Activated CD4-positive, alpha-beta memory T cell treated with anti-CD3 and anti-CD28 coated beads for 36 hours (primary cell): ENCODE results near the gene YTHDC1. TPM values are rescaled to one million over a fixed set of nuclear protein-coding genes. Genes with fewer than 3 reads are reported as not detected.
A peak's percentile ranks its signal among the peaks of the same experiment; 100 is the strongest.

Source experiments
- CTCF ChIA-PET: fragments of 350-600 bp; sonication (Branson Sonifier 250); formaldehyde crosslinking; loops from one replicate; lab custom pipeline; 2021; ENCODE audit warnings: antibody characterized with exemption, inconsistent platforms; lab: Charles Lee
- POLR2A ChIA-PET: fragments of 350-600 bp; sonication (Branson Sonifier 250); formaldehyde crosslinking; loops from one replicate; lab custom pipeline; 2021; ENCODE audit warnings: antibody characterized with exemption; lab: Charles Lee
- DNase-seq: peaks from one replicate; pipeline ENCODE4 v3.0.0-alpha.2; 2020
- H3K27ac Mint-ChIP-seq: one replicate; pipeline ENCODE4 v1.8.0; 2021; ENCODE audit warnings: mixed read lengths
- H3K27me3 Mint-ChIP-seq: one replicate; pipeline ENCODE4 v1.8.0; 2021; ENCODE audit warnings: mixed read lengths
- H3K36me3 Mint-ChIP-seq: one replicate; pipeline ENCODE4 v1.8.0; 2021; ENCODE audit warnings: mixed read lengths
- H3K4me1 Mint-ChIP-seq: one replicate; pipeline ENCODE4 v1.8.0; 2021; ENCODE audit warnings: low read depth, mixed read lengths
- H3K4me3 Mint-ChIP-seq: one replicate; pipeline ENCODE4 v1.8.0; 2021; ENCODE audit warnings: mild to moderate bottlenecking, mixed read lengths
- H3K9me3 Mint-ChIP-seq: one replicate; pipeline ENCODE4 v1.8.0; 2021; ENCODE audit warnings: mixed read lengths
- intact Hi-C: fragments of 100-400 bp; cut with micrococcal nuclease; formaldehyde crosslinking; loops from one replicate; pipeline ENCODE4 v1.15.1; 2023
- total RNA-seq, 2 experiments: library from RNA; stranded (reverse); gene quantifications; one replicate each; pipeline ENCODE4 v1.2.3, GENCODE V29; 2021

The YTHDC1 gene
- total RNA-seq, 2 experiments from 2014 or later = 66.8 to 68.5 TPM

- H3K9me3 Mint-ChIP-seq = no peaks in the 10 kb centered on the region
- CTCF ChIA-PET = interaction anchor here (2.0 to 3.2 kb wide), 2 partner anchors 52 kb away, joined by 5 to 11 read pairs; no protein-coding TSS in a partner anchor
- no peak for DNase-seq
- H3K27ac Mint-ChIP-seq = no peak overlapping the region
- H3K4me3 Mint-ChIP-seq = no peak overlapping the region
- no peaks in the 10 kb centered on the region for H3K27me3 Mint-ChIP-seq
- intact Hi-C loops = loop anchor here (10.0 kb wide), 1 partner anchor 60 kb away; no protein-coding TSS in a partner anchor
- peaks cover 29% of the 10 kb centered on the region for H3K36me3 Mint-ChIP-seq
- H3K4me1 Mint-ChIP-seq = no peaks in the 10 kb centered on the region
- POLR2A ChIA-PET = no interaction called here
Observed at GRCh38 chr4:68324519-68325262, 25.2 kb downstream of the YTHDC1 start.

DNA sequence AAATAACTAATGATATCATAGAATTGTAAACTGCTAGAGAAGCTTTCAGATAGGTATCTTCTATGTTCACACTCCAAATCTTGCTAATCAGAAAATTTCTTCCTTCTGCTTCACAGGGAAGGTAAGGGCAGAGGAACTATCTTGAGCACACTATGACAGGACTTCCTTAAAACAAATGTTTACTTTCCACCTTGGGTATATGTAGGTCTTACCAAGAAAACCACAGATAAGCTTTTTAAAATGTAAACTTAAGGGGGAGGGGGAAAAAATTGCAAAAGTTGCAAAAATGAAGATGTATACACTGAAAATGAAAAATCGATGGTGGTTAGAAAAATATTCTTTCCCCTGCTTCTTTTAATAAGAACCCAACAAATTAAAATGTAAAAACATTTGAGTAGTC, 30.9 kb downstream of the YTHDC1 start:
- ChIA-PET CTCF (no interaction called here), POLR2A (no interaction called here)
- no peak for DNase-seq
- Mint-ChIP-seq H3K27me3 (no peaks in the 10 kb centered on the region), H3K4me1 (no peaks in the 10 kb centered on the region), H3K4me3 (no peak overlapping the region), H3K27ac (no peak overlapping the region), H3K9me3 (no peaks in the 10 kb centered on the region), H3K36me3 (peaks cover 41% of the 10 kb centered on the region)
- intact Hi-C loops = no loop called here

- ChIA-PET POLR2A (no interaction called here), CTCF (no interaction called here)
- intact Hi-C loops = no loop called here
- no peaks in the 10 kb centered on the region for H3K4me1 Mint-ChIP-seq
- no peak for DNase-seq
- no peak overlapping the region for H3K27ac Mint-ChIP-seq
- no peaks in the 10 kb centered on the region for H3K27me3 Mint-ChIP-seq
- peaks cover 48% of the 10 kb centered on the region for H3K36me3 Mint-ChIP-seq
- no peak overlapping the region for H3K4me3 Mint-ChIP-seq
- H3K9me3 Mint-ChIP-seq = no peaks in the 10 kb centered on the region
Observed at GRCh38 chr4:68316193-68316969, 33.5 kb downstream of the YTHDC1 start.

GRCh38 chr4:68310651-68311247, 39.1 kb downstream of the YTHDC1 start:
- CTCF ChIA-PET = no interaction called here
- no peaks in the 10 kb centered on the region for H3K9me3 Mint-ChIP-seq
- intact Hi-C loops = no loop called here
- peaks cover 29% of the 10 kb centered on the region for H3K36me3 Mint-ChIP-seq
- H3K4me1 Mint-ChIP-seq = no peaks in the 10 kb centered on the region
- no peaks in the 10 kb centered on the region for H3K27me3 Mint-ChIP-seq
- POLR2A ChIA-PET = no interaction called here
- no peak overlapping the region for H3K27ac Mint-ChIP-seq
- DNase-seq = no peak
- H3K4me3 Mint-ChIP-seq = no peak overlapping the region

DNA sequence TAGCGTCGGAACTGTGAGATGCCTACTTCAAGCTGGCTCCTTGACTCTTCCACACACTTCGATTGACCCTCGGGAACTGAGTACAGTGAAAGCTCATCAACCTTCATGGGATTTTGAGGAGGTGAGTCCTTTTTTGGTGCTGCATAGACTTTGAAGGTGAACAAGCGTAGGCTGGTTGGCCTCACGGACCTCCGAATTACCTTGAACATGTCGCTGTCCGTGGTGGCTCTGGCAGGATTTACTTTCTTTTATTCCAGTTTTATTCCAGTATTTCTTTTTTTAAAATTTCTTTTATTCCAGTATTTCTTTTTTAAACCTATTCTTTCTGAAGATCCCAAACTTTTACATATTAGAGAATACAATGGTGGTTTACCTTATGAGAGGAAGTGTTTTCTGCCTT, 45.2 kb downstream of the YTHDC1 start:
- intact Hi-C loops = no loop called here
- Mint-ChIP-seq H3K27ac (no peak overlapping the region), H3K36me3 (no peaks in the 10 kb centered on the region), H3K27me3 (no peaks in the 10 kb centered on the region), H3K4me1 (no peaks in the 10 kb centered on the region), H3K9me3 (no peaks in the 10 kb centered on the region), H3K4me3 (no peak overlapping the region)
- DNase-seq = no peak
- ChIA-PET CTCF (interaction anchor here (0.9 to 1.8 kb wide), 2 partner anchors 31 to 33 kb away, joined by 3 to 7 read pairs; no protein-coding TSS in a partner anchor), POLR2A (no interaction called here)

DNA sequence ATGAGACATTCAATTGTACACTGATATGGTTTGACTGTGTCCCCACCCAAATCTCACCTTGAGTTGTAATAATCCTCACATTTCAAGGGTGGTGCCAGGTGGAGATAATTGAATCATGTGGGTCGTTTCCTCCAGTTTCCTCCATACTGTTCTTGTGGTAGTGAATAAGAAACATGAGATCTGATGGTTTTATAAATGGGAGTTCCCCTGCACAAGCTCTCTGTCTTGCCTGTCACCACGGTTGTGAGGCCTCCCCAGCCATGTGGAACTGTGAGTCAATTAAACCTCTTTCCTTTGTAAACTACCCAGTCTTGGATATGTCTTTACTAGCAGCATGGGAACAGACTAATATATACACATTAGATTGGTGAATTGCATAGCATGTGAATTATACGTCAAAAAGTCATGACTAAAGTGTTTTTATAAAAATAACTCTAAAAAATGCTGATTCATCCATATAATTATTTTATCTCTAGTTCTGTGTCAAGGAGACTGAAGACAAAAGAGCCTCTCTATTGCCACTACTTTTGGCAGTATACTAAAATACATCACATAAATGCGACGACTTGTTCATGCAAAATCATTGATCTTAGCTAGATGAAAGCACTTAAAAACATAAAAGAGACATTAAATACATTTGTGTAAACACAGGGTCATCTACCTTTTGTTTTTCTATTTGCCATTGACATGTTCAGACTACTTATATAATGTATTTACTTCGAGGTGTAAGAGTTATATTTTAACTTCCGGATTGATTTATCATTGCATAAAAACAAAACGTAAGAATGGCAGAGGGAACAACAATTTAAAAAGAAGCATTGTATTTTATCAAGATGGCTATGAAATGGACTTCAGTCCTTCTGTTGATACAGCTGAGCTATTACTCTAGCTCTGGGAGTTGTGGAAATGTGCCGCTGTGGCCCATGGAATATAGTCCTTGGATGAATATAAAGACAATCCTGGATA, 50.1 kb downstream of the YTHDC1 start:
- H3K9me3 Mint-ChIP-seq = peaks cover 4% of the 10 kb centered on the region
- no peaks in the 10 kb centered on the region for H3K36me3 Mint-ChIP-seq
- ChIA-PET POLR2A (no interaction called here), CTCF (interaction anchor here (1.3 kb wide), 1 partner anchor 76 kb away, joined by 3 read pairs; no protein-coding TSS in a partner anchor)
- no peaks in the 10 kb centered on the region for H3K27me3 Mint-ChIP-seq
- intact Hi-C loops = no loop called here
- H3K4me1 Mint-ChIP-seq = no peaks in the 10 kb centered on the region
- peak; percentile 24 for DNase-seq
- no peak overlapping the region for H3K4me3 Mint-ChIP-seq
- no peak overlapping the region for H3K27ac Mint-ChIP-seq

GRCh38 chr4:68297137-68297536, 52.8 kb downstream of the YTHDC1 start:
- no peak for DNase-seq
- intact Hi-C loops = no loop called here
- no peaks in the 10 kb centered on the region for H3K27me3 Mint-ChIP-seq
- H3K4me1 Mint-ChIP-seq = no peaks in the 10 kb centered on the region
- H3K4me3 Mint-ChIP-seq = no peak overlapping the region
- no peak overlapping the region for H3K27ac Mint-ChIP-seq
- no peaks in the 10 kb centered on the region for H3K36me3 Mint-ChIP-seq
- peaks cover 4% of the 10 kb centered on the region for H3K9me3 Mint-ChIP-seq
- POLR2A ChIA-PET = no interaction called here
- CTCF ChIA-PET = no interaction called here

DNA sequence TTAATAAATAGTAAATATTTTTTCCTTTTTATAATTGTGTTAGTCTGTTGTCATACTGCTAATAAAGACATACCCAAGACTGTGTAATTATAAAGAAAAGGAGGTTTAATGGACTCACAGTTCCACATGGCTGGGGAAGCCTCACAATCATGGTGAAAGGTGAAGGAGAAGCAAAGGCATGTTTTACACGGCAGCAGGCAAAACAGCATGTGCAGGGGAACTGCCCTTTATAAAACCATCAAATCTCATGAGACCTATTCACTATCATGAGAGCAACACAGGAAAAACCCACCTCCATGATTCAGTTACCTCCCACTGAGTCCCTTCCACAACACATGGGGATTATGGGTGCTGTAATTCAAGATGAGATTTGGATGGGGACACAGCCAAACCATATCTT, 58.6 kb downstream of the YTHDC1 start:
- H3K4me1 Mint-ChIP-seq = no peaks in the 10 kb centered on the region
- DNase-seq = no peak
- H3K4me3 Mint-ChIP-seq = no peak overlapping the region
- H3K27ac Mint-ChIP-seq = no peak overlapping the region
- POLR2A ChIA-PET = no interaction called here
- peaks cover 3% of the 10 kb centered on the region for H3K27me3 Mint-ChIP-seq
- H3K9me3 Mint-ChIP-seq = no peaks in the 10 kb centered on the region
- CTCF ChIA-PET = no interaction called here
- intact Hi-C loops = no loop called here
- H3K36me3 Mint-ChIP-seq = no peaks in the 10 kb centered on the region

DNA sequence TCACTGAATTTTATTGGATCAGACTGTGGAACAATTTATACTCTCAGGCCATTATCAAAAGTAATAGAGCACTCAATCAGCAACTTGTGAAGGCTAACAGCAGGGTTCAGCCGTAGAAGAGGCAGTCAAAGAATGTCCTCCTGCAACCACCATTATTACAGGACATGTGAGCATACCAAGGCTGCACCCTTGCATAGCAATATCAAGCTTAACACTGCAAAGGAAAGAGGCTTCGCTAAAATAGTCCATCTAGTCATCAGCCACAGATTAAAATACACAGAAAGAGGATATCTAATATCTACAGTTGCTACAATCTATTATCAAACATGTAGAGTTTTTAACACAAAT, 61.5 kb downstream of the YTHDC1 start:
- DNase-seq = no peak
- H3K27ac Mint-ChIP-seq = no peak overlapping the region
- no peaks in the 10 kb centered on the region for H3K36me3 Mint-ChIP-seq
- no peak overlapping the region for H3K4me3 Mint-ChIP-seq
- ChIA-PET POLR2A (no interaction called here), CTCF (no interaction called here)
- peaks cover 4% of the 10 kb centered on the region for H3K27me3 Mint-ChIP-seq
- H3K9me3 Mint-ChIP-seq = no peaks in the 10 kb centered on the region
- intact Hi-C loops = loop anchor here (5.0 kb wide), 1 partner anchor 89 kb away; no protein-coding TSS in a partner anchor
- H3K4me1 Mint-ChIP-seq = no peaks in the 10 kb centered on the region

- POLR2A ChIA-PET = no interaction called here
- intact Hi-C loops = loop anchor here (5.0 kb wide), 1 partner anchor 89 kb away; no protein-coding TSS in a partner anchor
Observed at GRCh38 chr4:68287704-68288392, 62.0 kb downstream of the YTHDC1 start.

DNA sequence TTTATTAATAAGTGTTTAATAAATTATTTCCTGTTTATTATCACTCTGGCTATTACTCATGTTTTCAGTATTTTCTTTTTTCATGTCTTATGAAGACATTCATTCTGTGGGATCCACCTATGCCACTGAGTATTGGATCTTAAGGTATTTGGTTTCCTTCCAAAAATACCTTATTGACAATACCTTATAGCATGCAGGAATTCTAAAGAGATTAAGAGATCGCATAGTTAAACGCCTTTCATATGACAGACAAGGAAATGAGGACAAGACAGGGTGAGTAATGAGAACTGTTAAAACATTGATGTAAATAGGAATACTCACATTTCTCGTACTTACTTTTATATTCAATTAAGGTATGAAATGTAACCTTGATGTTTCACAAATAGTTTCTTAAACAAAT, 66.2 kb downstream of the YTHDC1 start:
- H3K27ac Mint-ChIP-seq = no peak overlapping the region
- intact Hi-C loops = no loop called here
- H3K4me1 Mint-ChIP-seq = no peaks in the 10 kb centered on the region
- POLR2A ChIA-PET = no interaction called here
- DNase-seq = no peak
- no peaks in the 10 kb centered on the region for H3K9me3 Mint-ChIP-seq
- H3K36me3 Mint-ChIP-seq = no peaks in the 10 kb centered on the region
- CTCF ChIA-PET = interaction anchor here (3.3 kb wide), 1 partner anchor 93 kb away, joined by 10 read pairs; no protein-coding TSS in a partner anchor
- H3K4me3 Mint-ChIP-seq = no peak overlapping the region
- peaks cover 4% of the 10 kb centered on the region for H3K27me3 Mint-ChIP-seq

More at GRCh38 chr4:68287704-68288392, 62.0 kb downstream of the YTHDC1 start:
- H3K9me3 Mint-ChIP-seq = no peaks in the 10 kb centered on the region
- CTCF ChIA-PET = no interaction called here
- no peak overlapping the region for H3K27ac Mint-ChIP-seq
- DNase-seq = no peak
- H3K4me3 Mint-ChIP-seq = no peak overlapping the region
- H3K4me1 Mint-ChIP-seq = no peaks in the 10 kb centered on the region
- peaks cover 4% of the 10 kb centered on the region for H3K27me3 Mint-ChIP-seq
- no peaks in the 10 kb centered on the region for H3K36me3 Mint-ChIP-seq
